ENCODE results near the gene HYDIN.
A peak's percentile ranks its signal among the peaks of the same experiment; 100 is the strongest.
"Not testable (repeated sequence)": the region's sequence is repeated elsewhere in the genome, so short reads cannot be mapped to it uniquely, and the experiment has no call there.

HYDIN gene

DNA sequence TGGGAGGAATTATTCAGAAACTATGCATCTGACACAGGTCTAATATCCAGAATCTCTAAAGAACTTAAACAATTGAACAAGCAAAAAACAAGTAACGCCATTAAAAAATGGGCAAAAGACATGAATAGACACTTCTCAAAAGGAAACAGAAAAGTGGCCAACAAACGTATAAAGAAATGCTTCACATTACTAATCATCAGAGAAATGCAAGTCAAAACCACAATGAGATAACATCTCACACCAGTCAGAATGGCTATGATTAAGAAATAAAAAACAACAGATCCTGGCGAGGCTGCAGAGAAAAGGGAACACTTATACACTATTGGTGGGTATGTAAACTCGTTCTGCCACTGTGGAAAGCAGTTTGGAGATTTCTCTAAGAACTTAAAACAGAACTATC, 379.2 kb downstream of the HYDIN start:
- DNase-seq (ENCODE audit: low read depth), result not testable (repeated sequence)

DNA sequence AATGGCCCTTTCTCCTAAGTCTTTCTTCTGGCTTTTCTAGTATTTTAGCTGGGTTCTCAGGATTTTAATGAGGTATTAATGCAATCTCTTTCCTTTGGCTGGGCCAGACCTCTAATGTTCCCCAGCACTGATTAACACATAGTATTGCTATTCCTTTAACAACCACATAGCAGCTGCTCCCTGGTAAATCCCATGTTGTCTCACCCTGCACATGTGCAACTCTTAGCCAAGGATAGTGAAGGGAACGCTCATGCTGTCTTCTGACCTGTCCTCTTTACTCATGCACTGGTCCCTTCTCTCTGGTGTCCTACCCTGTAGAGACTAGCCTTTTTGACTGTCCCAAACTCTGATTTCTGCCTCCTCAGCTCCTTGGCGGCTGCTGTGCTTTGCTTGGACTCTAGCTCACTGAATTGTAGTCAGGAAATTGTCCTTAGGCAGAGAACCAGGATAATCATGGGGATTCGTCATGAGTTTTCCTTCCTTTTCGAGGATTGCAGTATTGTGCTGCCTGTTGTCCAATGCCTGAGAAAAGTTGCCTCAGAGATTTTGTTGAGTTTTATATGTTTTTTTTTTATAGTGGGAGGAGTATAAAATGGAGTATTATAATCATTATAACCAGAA, 406.9 kb downstream of the HYDIN start:
- DNase-seq (ENCODE audit: low read depth), result not testable (repeated sequence)

DNA sequence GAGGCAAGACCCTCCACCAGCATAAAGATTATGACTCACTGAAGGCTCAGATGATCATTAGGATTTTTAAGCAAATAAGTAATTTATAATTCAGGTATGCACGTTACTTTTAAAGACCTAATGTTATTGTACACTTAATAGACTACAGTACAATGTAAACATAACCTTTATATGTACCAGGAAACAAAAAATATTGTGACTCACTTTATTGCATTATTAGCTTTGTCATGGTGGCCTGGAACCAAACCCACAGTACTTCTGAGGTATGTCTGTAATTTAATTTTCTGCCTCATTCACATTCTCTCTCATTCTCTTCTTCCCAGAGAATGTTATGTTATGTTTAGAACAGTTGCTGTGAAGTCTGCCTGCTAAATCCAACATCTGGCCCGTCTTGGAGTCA, 407.8 kb downstream of the HYDIN start:
- DNase-seq (ENCODE audit: low read depth), result not testable (repeated sequence)

DNA sequence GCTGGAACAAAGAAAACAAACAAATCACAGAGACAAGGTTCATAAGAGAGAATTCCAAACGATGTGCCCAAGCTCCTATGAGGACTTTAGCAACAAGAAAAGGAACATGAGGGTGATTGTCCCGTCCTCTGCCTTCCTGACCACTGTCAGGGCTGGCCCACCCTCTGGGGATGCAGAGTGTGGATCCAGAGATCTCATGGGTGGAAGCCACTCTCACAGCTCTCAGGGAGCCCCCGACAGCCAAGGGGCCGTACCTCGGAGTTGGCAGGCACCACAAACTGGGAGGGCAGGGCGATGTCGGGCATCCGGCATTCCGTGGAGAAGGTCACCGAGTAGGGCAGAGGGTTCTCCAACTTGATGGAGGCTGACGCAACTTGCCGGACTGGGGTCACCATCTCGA, 412.4 kb downstream of the HYDIN start:
- DNase-seq (ENCODE audit: low read depth), result not testable (repeated sequence)

DNA sequence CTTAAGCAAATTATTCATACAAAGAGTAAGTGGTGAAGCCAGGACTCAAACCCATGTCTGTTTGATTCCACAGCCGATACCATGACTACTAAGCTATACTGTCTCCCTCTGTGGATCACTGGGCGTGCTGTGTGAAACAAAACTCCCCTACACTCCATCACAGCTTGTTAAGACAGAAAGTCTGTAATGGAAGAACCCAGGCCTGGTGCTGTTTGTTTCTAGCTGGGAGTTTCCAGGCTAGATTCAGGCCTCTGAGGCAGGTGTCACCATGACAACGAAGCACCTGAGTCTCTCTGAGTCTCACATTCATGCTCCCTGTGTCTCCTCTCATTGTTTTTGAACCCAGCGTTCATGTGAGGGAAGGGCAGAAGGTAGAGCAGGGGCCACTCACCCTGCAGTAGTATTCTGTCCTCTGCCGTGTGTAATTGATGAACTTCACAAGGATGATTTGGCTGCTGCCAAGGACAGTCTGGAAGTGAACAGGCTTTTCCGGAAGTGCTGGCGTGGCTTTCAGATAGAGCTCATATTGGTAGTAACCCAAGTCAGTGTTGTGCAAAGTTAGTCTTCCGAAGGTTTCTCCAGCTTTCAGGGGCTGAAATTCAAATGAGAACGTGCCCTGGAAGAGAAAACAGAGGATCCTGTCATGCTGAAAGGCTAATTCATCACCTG, 421.0 kb downstream of the HYDIN start:
- no peak for DNase-seq (ENCODE audit: low read depth)

DNA sequence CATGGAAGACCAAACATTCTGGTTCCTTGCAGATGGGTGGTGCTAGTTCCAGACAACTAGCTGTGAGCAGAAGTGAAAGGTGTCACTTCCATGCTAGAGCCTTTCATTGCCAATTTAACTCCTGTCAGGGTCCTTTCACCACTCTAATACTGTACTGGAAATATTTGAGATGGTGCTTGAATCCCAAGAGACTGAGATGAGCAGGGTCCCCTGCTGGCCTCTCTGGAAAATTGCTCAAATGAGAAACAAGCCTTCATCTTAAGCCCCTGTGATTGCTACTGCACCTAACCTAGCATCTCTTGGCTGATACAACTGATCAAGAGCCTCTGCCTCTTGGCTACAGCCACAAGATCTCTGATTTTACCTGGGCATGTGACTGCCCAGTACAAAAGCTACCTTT, 422.2 kb downstream of the HYDIN start:
- no peak for DNase-seq (ENCODE audit: low read depth)

DNA sequence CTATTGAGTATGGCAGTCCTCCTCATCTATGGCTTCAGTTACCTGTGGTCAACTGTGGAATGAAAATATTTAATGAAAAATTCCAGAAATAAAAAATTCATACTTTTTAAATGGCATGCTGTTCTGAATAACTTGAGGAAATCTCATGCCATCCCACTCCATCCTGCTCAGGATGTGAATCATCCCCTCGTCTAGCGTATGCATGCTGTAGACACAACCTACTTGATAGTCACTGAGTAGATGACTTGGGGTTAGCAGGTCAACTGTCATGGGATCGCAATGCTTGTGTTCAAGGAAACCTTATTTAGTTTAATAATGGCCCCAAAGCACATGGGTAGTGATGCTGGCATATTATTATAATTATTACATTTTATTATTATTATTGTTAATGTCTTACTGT, 424.7 kb downstream of the HYDIN start:
- no peak for DNase-seq (ENCODE audit: low read depth)

DNA sequence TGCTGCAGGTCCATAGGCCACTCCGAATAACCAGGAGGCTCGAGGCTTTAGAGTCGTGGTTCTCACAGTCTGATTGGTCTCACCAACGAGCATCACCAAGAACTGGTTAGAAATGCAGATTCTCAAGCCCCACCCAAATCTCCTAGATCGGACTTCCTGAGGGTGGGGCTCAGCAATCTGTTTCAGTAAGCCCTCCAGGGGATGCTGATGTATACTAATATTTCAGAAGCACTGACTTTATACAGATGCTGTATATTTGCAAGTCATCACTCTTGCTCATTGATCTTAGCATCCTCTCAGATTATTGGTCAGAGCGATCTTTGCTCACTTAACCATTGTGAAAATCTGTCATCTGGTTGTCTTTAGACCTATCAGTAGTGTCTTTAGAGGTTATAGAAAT, 425.1 kb downstream of the HYDIN start:
- DNase-seq (ENCODE audit: low read depth), result no peak

DNA sequence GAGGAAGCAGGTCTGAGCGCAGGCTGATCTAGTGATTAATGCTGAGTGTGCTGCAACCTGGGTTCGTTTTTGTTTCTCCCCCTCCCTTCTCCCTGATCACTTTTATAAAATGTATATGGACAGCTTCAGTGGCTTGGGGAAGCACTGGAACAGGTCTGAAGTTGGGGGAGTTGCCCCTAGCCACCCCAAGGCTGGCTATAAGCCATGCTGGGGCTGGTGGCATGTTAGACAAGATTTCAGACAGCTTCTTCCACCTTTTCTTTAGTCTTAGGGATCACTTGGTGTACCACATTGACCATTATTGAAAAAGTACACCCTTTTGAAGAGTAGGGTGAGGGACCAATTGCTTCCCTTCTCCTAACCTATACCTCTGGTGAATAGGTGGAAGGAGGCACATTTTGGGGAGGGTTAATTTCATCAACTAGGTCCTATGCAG, 425.8 kb downstream of the HYDIN start:
- no peak for DNase-seq (ENCODE audit: low read depth)

DNA sequence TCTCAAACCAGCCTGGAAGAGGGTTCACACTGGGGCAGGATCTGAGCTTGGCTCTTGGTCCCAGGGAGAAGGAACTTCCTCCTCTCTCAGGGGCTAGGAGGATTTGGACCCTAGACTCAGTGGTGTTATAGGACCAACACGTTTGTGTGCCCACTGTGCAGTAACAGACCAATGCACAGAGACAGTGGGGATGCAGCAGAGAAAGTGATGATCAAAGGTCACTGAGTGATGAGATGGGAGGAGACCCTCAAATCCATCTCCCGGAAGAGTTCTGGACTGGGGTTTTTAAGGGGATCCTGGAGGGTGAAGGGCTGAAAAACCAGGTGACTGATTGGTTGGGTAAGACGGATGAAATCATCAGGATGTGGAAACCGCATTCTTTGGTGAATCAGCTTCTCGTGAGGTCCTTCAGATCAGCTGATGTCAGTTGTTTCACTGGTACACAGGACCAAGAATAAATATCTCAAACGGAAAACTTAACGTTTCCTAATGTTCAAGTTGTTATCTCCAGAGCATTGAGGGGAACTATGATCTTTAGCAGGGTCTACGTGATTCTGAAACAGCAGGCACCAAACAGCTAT, 426.3 kb downstream of the HYDIN start:
- DNase-seq (ENCODE audit: low read depth), result no peak

DNA sequence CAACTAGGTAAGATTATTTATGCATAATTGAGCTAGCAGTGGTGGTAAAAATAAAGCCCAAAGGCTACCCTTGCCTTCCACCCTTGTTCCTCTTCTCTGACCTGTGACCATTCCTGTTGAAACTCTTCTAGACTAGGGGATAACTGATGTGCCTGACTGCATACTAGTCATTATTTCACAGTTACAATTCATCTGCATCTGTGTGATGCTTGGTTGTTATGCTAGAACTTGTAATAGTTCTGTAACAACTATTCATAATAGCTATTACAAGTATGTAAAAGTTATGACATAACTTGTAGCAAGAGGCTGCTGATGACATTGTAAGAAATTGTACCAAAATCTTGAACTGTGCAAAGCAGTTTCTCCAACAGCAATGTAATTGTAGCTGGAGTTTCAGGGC, 427.2 kb downstream of the HYDIN start:
- DNase-seq (ENCODE audit: low read depth), result no peak

DNA sequence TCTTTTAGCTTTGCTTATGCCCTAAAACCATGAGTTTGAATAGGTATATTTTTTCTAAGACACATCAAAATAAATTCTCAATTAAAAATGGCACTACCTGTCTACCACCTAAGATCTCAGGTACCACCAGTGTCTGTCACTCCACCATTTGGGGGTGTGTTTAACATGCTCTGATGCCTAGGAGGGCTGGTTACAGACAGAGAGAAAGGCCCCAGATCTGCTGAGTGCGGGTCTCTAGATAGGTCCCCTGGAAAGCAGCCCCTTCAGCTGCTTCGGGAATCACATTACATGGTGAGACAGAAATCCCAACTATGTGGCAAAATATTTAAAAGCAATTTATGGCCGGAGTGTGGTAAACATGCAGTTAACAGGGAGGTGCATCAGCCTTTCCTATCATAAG, 428.9 kb downstream of the HYDIN start:
- DNase-seq (ENCODE audit: low read depth), result no peak

DNA sequence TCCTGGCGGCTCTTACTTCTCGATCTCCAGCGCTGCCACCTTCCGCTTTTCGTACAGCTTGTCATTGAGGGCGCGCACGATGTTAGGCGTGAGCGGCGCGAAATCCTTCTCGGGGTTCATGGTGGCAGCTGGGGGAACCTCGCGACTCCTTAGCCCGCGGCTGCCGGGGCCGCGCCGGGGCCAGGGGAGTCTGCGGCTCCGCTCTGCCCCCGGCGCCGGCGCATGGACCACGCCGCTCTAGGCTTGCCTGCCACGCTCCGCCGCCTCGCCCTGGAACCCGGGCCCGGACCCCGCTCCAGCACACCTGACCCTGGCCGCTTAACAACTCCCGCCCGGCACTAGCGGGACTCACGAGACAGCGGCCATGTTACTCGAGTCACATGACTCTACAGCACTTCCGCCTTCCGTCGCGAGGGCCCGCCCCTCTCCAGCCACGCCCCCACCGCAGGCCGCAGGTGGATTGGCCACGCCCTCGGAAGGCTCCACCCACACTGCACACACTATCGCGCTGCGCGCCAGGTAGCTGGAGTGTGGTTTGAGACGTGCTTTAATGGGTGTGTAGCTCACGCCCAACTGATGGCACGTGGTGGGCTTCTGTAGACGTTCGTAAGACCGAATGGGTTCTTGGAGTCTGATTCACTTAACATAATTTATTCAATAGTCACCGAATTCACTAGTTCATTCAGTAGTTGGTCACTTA, 429.6 kb downstream of the HYDIN start, which contains the start of gene VAC14:
TSS of gene VAC14 (minus strand) at position 378 of the 700 bp plus-strand sequence. CDS start at position 120, 258 bp downstream.
- DNase-seq (ENCODE audit: low read depth), result peak; percentile 96

DNA sequence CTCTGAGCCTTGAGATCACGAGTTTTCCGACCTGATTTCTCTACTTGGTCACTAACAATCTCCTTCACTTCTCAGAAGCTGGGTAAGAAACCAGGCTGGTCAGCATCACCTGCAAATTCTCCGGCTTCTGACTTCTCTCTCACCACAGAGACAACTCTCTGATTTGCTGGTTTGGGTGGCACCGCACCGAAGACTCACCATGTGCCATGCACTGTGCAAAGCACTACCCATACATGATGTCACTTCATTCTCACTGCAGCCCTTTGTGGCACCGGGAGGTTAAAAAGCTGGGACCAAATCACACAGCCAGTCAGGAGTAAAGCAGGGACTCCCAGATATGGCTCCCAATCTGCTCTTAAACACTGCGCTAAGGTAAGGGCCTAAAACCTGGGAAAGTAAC, 430.2 kb downstream of the HYDIN start:
- DNase-seq (ENCODE audit: low read depth), result no peak

DNA sequence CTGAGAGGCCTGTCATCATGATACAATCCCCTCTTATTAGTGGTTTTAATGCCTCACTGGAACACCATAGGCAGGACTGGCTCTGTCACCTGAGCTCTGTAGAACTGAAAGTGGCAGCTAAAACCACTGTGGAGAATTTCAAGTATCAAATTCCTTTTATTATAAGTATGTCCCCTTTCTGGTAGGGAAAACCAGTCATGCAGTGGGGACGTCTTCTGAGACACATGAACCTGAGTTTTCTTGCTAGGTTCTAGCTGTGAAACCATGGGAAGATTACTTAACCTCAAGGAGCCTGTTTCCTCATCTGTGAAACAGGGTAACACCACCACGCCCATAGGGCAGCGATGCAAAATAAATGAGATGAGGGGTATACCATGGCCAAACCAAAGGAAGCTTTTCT, 434.2 kb downstream of the HYDIN start:
- DNase-seq (ENCODE audit: low read depth), result no peak

DNA sequence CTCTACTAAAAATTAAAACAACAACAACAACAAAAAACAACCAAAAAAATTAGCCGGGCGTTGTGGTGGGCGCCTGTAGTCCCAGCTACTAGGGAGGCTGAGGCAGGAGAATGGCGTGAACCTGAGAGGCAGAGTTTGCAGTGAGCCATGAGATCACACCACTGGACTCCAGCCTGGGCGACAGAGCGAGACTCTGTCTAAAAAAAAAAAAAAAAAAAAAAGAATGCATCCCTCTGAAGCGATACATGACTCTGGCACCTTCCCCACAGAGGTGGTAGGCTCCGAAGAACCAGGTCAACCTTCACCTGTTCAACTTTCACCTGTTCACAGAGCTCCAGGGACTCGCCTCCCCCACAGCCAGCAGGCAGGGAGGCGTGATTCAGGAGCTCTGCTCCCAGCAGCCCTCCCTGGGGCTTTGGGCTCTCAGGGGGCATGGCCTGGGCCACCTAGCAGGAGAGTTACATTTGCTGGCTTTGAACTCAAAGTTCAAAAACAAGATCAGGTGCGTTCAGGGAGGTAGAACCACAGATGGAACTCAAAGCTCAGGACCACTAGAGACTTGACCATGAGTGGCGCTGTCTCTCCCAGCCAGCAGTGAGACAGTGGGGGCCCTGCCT, 435.1 kb downstream of the HYDIN start:
- DNase-seq (ENCODE audit: low read depth), result no peak

DNA sequence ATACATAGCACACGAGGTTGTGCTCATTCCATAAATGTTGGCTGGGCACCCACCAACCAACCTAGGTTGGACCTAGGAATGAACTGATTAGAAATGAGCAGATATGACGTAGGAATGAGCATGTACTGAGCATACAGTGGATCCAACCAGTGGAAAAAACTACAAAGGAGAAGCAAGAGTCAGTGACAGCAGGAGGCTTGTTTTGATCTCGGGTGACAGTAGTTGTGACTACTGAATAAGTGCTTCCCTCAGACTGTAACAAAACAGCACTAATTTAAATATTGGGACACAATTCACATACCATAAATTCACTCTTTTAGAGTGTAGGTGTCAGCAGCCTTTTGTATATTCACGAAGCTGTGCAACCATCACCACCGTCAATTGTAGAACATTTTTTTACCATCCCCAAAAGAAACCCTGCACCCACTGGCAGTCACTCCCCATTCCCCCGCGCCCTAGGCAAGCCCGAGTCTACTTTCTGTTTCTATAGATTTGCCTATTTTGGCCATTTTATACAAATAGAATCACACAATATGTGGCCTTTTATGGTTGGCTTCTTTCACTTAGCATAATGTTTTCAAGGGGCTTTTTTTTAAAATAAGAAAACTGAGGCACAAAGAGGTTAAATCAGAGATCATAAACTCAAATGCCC, 436.5 kb downstream of the HYDIN start:
- DNase-seq (ENCODE audit: low read depth), result no peak

DNA sequence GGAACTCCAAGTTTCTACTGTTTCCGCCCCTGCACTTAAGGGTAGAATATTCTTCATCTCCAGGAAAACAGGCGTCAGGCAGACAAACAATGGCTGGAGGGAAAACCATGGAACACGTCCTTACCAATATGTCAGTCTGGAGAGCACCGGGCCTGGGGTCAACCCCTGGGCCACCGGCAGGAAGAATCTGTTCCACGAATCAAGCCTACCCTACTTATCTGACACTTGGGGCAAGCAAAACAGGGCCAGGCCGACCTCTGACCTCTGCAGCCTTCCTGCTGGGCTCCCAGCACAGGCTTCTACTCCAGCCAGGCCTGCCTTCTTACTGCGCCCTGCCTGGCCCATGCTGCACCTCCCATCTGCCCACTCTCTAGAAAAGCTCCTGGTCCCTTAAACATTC, 439.7 kb downstream of the HYDIN start:
- no peak for DNase-seq (ENCODE audit: low read depth)

DNA sequence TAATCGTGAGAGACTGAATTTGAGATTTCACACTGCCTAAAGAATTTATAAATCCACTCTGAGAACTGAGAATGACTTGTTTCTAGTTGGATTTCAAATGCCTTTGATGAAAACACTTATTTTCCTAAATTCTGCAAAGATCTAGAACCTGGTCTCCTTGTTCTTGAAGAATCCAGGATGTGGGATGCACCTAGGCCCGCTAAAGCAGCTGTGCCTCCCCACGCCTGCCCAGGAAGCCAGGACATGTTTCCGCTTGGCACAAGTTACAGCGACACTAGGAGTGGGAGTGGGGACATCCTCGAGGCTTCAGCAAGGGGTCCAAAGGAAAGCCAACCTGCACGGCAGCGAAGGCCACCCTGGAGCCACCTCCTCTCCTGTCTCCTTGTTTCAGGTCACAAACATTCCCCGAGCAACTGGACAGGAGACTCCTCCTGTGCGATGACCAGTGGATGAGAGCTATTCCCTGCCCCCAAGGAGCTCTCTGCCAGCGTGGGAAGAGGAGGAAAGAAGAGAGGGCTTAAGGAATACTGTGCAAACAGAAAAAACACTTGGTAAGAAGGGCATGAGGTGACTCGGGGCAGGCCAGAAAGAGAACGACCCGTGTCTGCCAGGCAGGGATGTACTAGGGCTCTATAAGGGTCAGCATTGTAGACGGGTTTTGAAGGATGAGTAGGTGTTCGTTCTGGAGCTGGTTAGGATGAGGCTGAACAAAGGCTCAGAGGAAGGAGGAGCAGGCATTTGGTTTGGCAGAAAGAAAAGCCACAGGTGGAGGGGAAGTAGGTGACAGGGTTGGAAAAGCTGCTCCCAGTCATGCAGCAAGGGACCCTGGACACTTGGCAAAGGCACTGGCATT, 440.7 kb downstream of the HYDIN start:
- no peak for DNase-seq (ENCODE audit: low read depth)

DNA sequence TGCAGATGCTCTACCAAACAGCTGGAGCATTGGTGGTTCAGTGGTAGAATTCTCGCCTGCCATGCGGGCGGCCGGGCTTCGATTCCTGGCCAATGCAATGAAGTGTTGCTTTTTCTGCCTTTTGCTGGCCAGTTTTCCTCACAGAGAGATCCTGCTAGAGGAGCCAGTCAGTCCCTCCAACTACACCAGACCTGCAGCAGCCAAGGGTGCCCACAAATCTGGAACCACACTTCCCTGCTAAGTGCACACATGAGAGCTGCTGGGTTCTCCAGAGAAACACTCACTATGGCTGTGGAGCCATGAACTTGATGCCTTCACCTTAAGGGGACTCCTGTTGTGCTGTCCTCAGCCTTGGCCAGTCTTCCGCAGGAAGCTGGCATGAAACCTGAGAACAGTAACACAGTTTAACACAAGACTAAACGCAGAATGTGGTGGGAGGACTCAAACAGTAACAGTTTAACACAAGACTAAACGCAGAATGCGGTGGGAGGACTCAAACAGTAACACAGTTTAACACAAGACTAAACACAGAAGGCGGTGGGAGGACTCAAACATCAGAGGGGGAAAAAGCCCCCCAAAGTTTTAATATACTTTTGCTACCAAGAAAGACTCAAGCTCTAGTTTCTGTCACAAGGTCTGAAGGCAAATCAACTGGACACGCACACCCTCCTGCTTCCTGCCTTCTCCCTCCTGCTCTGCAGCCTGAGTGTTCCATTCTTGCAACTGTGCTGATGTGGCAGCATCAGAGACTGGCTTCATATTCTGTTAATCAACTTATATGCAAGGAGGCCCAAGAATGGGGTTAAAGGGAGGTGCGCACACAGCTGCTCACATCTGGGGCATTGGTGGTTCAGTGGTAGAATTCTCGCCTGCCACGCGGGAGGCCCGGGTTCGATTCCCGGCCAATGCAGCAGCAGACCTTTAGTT, 441.6 kb downstream of the HYDIN start:
- no peak for DNase-seq (ENCODE audit: low read depth)

Measured in stimulated activated CD4-positive, alpha-beta T cell treated with anti-CD3 and anti-CD28 coated beads, Interleukin-2, amount 100 ng/mL, for 4 hours (primary cell).